ENCODE results near the gene MBP. TPM values are rescaled to one million over a fixed set of nuclear protein-coding genes. Genes with fewer than 3 reads are reported as not detected.

MBP gene
- total and polyA plus RNA-seq, 2 of the 13 experiments (the other 11 are each of a cell fraction or from before 2014, with no cell fraction given), result 5.0 to 8.5 TPM

DNA sequence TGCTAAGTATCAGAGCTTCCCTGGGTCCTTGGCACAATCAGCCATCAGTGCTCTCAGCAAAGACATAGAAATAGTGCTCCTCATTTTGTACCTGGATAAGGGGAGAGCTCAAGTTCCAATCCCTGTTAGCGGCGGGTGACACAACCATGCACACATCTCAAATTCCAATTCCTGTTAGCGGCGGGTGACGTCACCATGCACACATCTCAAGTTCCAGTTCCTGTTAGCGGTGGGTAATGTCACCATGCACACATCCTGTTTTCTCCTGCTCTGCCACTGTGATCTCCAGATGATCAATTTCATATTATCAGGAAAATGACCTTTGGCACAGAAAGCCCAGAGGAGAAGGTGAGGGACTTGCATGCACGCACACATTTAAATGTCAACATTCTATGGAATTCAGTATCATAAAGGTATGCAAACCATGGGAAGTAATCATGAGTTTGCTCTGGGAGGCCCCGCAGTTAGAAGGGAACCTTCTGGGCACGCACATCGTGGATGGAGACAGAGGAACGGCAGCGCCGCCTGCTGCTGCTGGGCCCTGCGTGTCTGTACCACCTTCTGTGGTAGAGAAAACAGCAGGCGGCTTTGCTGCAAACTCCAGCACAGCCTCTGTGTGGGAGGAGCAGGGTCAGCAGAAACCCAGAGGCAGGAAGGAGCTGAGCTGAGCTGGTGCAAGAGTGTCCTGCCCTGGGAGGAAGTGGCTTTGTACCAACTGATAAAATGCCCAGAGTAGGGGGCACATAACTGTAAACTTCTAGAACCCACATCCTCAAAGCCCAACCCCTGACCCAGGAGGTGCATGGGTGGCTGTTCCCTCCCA, 77.8 kb downstream of the MBP start (continued):
- peak; percentile 67; the same call in 1 of the 2 replicates for TF ChIP-seq ZGPAT (CRISPR knock-in tag; IDR thresholded peaks at IDR 0.05)
- TF ChIP-seq ZNF549 (CRISPR knock-in tag; IDR thresholded peaks at IDR 0.05), result no peak
- TF ChIP-seq ZFP41 (CRISPR knock-in tag; IDR thresholded peaks at IDR 0.05; ENCODE audit: borderline replicate concordance), result no peak
- peak; percentile 72 for TF ChIP-seq ZNF800 (CRISPR knock-in tag; IDR thresholded peaks at IDR 0.05)
- TF ChIP-seq, protein P1, sequence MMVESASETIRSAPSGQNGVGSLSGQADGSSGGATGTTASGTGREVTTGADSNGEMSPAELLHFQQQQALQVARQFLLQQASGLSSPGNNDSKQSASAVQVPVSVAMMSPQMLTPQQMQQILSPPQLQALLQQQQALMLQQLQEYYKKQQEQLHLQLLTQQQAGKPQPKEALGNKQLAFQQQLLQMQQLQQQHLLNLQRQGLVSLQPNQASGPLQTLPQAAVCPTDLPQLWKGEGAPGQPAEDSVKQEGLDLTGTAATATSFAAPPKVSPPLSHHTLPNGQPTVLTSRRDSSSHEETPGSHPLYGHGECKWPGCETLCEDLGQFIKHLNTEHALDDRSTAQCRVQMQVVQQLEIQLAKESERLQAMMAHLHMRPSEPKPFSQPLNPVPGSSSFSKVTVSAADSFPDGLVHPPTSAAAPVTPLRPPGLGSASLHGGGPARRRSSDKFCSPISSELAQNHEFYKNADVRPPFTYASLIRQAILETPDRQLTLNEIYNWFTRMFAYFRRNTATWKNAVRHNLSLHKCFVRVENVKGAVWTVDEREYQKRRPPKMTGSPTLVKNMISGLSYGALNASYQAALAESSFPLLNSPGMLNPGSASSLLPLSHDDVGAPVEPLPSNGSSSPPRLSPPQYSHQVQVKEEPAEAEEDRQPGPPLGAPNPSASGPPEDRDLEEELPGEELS (CRISPR knock-in tag; IDR thresholded peaks at IDR 0.05), result peak; percentile 76
- TF ChIP-seq MED1 (CRISPR knock-in tag; IDR thresholded peaks at IDR 0.05), result peak; percentile 95
- TF ChIP-seq GZF1 (CRISPR knock-in tag; IDR thresholded peaks at IDR 0.05), result peak; percentile 59; the same call in 1 of the 2 replicates
- TF ChIP-seq ARID5B (CRISPR knock-in tag; IDR thresholded peaks at IDR 0.05), result peak; percentile 81
- TF ChIP-seq ARID4A (CRISPR knock-in tag; IDR thresholded peaks at IDR 0.05; ENCODE audit: borderline replicate concordance), result peak; percentile 35; the same call in 1 of the 2 replicates
- TF ChIP-seq DR1 (CRISPR knock-in tag; IDR thresholded peaks at IDR 0.05), result no peak

Measured in HepG2 (cell line).